ENCODE data around the gene SYK.
"Not testable (repeated sequence)": the region's sequence is repeated elsewhere in the genome, so short reads cannot be mapped to it uniquely, and the experiment has no call there.

DNA sequence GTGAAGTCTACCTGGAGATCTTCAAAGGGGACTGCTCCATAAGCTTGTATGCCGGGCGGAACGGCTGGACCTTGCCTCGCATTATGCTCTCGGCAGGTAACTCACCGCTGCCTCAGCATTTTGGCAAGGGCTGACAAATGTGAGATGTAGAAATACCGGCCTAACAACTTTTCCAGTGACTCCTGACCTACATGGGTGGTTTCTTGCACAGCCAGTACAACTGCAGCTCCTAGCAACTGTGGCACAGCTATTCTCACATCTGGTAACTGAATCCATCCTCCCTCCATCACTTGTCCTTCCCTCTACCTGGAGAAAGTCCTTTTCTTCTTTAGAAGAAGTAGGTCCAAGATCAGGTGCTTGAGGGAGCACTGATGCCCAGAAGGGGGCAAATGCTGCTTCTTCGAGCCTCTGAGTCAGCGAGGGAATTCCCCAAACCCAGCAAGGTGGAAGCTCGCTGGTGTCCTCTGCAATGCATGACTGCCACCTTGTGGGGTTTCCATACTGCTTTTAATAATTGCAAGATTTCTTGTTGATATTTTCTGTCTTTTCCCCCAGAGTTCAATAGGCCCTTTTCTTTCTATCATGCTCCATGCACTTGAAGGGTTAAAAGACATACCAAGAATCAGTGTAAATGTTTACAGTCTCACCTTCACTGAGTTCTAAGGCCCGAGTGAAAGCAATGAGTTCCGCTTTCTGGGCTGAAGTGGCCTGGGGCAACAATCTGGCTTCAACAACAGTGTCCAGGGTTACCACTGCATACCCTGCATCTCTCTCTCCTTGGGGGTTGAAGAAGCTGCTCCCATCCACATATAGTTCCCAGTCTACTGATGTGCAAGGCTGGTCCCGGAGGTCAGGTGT, 45.9 kb upstream of the SYK start:
- not testable (repeated sequence) for TF ChIP-seq POLR2AphosphoS5 (IDR thresholded peaks at IDR 0.05; ENCODE audit: low read depth, low read length); POLR2A (IDR thresholded peaks at IDR 0.05; ENCODE audit: low read depth, low read length); TAF1 (IDR thresholded peaks at IDR 0.05; ENCODE audit: low read depth, low read length); POU2F2 (IDR thresholded peaks at IDR 0.05; ENCODE audit: low read depth, low read length); PAX5 (IDR thresholded peaks at IDR 0.05; ENCODE audit: insufficient read depth, low read length, severe bottlenecking)
- TF ChIP-seq SPI1 (IDR thresholded peaks at IDR 0.05; ENCODE audit: low read depth, low read length) = peak; percentile 55

Measured in GM12891 (cell line).